ENCODE measurements around the gene GPHN.
"Not testable (repeated sequence)": the region's sequence is repeated elsewhere in the genome, so short reads cannot be mapped to it uniquely, and the experiment has no call there.

DNA sequence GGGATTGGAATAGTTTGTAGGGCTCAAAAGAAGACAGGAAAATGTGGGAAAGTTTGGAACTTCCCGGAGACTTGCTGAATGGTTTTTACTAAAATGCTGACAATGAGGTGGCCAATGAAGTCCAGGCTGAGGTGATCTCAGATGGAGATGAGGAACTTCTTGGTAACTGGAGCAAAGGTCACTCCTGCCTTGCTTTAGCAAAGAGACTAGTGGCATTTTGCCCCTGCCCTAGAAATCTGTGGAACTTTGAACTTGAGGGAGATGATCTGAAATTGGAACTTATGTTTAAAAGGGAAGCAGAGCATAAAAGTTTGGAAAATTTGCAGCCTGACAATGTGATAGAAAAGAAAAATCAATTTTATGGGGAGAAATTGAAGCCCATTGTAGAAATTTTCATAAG lies 223.4 kb downstream of the GPHN start:
- TF ChIP-seq, protein P1, sequence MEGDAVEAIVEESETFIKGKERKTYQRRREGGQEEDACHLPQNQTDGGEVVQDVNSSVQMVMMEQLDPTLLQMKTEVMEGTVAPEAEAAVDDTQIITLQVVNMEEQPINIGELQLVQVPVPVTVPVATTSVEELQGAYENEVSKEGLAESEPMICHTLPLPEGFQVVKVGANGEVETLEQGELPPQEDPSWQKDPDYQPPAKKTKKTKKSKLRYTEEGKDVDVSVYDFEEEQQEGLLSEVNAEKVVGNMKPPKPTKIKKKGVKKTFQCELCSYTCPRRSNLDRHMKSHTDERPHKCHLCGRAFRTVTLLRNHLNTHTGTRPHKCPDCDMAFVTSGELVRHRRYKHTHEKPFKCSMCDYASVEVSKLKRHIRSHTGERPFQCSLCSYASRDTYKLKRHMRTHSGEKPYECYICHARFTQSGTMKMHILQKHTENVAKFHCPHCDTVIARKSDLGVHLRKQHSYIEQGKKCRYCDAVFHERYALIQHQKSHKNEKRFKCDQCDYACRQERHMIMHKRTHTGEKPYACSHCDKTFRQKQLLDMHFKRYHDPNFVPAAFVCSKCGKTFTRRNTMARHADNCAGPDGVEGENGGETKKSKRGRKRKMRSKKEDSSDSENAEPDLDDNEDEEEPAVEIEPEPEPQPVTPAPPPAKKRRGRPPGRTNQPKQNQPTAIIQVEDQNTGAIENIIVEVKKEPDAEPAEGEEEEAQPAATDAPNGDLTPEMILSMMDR (optimal IDR thresholded peaks at IDR 0.05 in 1 of 3, IDR thresholded peaks at IDR 0.05 in 1 of 3, conservative IDR thresholded peaks at IDR 0.05 in 1 of 3; ENCODE audit: extremely low read depth in 1 of 3, insufficient read depth in 2 of 3, low read length in 3 of 3): not testable (repeated sequence)
- TF ChIP-seq EZH2 (IDR thresholded peaks at IDR 0.05; ENCODE audit: low read length): not testable (repeated sequence)
